Measurements from ENCODE around the gene CCDC157.

Gene CCDC157

DNA sequence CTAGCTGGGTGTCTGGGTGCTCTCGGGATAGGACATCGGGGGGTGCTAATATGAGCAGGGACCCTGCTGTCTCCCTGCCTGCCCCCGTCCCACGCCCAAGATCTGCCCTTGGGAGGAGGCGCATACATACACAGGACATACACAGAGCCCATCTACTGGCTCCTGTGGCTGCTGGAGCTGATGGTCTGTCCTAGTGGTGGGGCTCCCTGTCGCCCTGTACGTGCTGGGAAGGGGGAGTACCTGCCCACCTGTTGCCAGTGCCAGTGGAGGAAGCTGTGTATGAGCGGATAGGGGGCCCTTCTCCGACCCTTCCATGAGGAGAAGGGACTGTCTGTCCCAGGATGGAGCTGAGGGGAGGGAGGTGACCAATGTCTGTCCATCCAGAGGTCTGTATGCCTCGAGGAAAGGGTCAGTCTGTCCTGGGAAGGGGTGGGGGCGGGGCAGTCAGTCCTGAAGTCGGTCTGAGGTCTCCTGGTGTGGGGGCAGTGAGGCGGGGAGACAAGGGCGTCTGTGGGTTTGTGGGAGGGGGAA lies 31.0 kb upstream of the CCDC157 start:
- DNase-seq (ENCODE audit: low spot score), result no peak
- H3K4me1 ChIP-seq (ENCODE audit: insufficient read depth, poor library complexity, severe bottlenecking), result peaks cover 21% of the 10 kb centered on the region
- no peak for ATAC-seq (ENCODE audit: low read depth)

DNA sequence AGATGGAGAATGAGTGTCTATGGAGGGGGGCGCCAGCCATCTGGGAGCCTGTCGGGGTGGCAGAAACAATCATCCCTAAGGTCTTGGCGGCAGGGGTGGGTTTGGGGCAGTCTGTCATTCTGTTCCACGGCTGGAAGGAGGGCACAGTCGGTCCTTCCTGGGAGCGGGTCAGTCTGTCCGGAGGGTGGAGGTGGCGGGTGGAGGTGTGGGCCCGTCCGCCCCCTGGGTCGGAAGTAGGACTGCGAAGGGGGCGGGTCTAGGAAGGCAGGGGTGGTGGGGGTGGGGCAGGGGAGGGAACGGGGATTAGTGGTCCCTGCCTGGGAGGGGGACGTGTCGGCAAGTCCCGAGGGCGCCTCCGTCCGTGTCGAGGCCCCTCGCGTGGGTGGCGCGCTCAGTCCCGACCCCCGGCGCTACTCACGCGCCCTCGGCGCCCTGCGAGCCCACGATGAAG lies 30.5 kb upstream of the CCDC157 start:
- H3K9me3 ChIP-seq (ENCODE audit: severe bottlenecking), result no peaks in the 10 kb centered on the region
- no peaks in the 10 kb centered on the region for H3K27me3 ChIP-seq (ENCODE audit: insufficient read depth, poor library complexity, severe bottlenecking)
- peaks cover 21% of the 10 kb centered on the region for H3K4me1 ChIP-seq (ENCODE audit: insufficient read depth, poor library complexity, severe bottlenecking)
- H3K4me3 ChIP-seq (ENCODE audit: severe bottlenecking), result peak overlapping the region; percentile 98
- no peaks in the 10 kb centered on the region for H3K36me3 ChIP-seq (ENCODE audit: low read depth)
- no peak for TF ChIP-seq CTCF (IDR thresholded peaks at IDR 0.05; ENCODE audit: poor library complexity, severe bottlenecking)
- peak overlapping the region; percentile 53 for H3K27ac ChIP-seq (ENCODE audit: poor library complexity, severe bottlenecking)
- DNase-seq (ENCODE audit: low spot score) (no peak), ATAC-seq (ENCODE audit: low read depth) (peak; percentile 18; the same call in 1 of the 3 replicates)

More for the DNA sequence above, 31.0 kb upstream of the CCDC157 start:
- Histone ChIP-seq H3K4me3 (ENCODE audit: severe bottlenecking) (peak overlapping the region; percentile 98), H3K27me3 (ENCODE audit: insufficient read depth, poor library complexity, severe bottlenecking) (no peaks in the 10 kb centered on the region), H3K36me3 (ENCODE audit: low read depth) (no peaks in the 10 kb centered on the region), H3K9me3 (ENCODE audit: severe bottlenecking) (no peaks in the 10 kb centered on the region), H3K27ac (ENCODE audit: poor library complexity, severe bottlenecking) (peak overlapping the region; percentile 53)
- TF ChIP-seq CTCF (IDR thresholded peaks at IDR 0.05; ENCODE audit: poor library complexity, severe bottlenecking), result no peak

GRCh38 chr22:30326706-30327362 lies 30.0 kb upstream of the CCDC157 start, which contains the start of gene TBC1D10A:
Gene TBC1D10A (minus strand): TSS chr22:30326941. CDS start chr22:30326881, 60 bp downstream.
- Histone ChIP-seq H3K4me3 (ENCODE audit: severe bottlenecking) (peak within 1 kb of the TSS; percentile 98), H3K27ac (ENCODE audit: poor library complexity, severe bottlenecking) (peak within 1 kb of the TSS; percentile 53), H3K4me1 (ENCODE audit: insufficient read depth, poor library complexity, severe bottlenecking) (peaks cover 21% of the 10 kb centered on the region), H3K27me3 (ENCODE audit: insufficient read depth, poor library complexity, severe bottlenecking) (no peaks in the 10 kb centered on the region), H3K36me3 (ENCODE audit: low read depth) (peaks cover 3% of the 10 kb centered on the region), H3K9me3 (ENCODE audit: severe bottlenecking) (no peaks in the 10 kb centered on the region)
- TF ChIP-seq CTCF (IDR thresholded peaks at IDR 0.05; ENCODE audit: poor library complexity, severe bottlenecking), result no peak
- peak; percentile 82 for ATAC-seq (ENCODE audit: low read depth)
- peak; percentile 95 for DNase-seq (ENCODE audit: low spot score)

DNA sequence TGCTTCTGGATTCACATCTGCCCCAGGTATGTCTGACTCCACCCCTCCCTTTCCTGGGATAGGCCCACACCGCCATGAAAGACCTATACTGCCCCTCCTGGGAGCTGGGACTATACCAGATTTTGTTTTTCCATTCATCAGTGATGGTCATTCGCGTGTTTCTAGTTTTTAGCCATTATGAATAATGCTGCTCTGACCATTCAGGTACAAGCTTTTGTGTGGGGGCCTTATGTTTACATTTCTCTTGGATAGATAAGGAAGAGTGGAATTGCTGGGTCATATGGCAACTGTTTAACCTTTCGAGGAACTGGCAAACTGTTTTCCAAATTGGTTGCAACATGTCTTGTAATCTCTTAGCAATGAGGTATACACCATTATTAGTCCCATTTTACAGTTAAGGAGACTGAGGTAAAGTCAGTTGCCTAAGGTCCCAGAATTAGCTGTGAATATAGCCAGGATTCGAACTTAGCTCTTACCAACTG lies 28.9 kb upstream of the CCDC157 start:
- Histone ChIP-seq H3K27ac (ENCODE audit: poor library complexity, severe bottlenecking) (peak overlapping the region; percentile 53), H3K27me3 (ENCODE audit: insufficient read depth, poor library complexity, severe bottlenecking) (no peaks in the 10 kb centered on the region), H3K4me3 (ENCODE audit: severe bottlenecking) (no peak overlapping the region), H3K4me1 (ENCODE audit: insufficient read depth, poor library complexity, severe bottlenecking) (peaks cover 21% of the 10 kb centered on the region), H3K36me3 (ENCODE audit: low read depth) (peaks cover 13% of the 10 kb centered on the region), H3K9me3 (ENCODE audit: severe bottlenecking) (no peaks in the 10 kb centered on the region)
- ATAC-seq (ENCODE audit: low read depth), result peak; percentile 53; the same call in 2 of the 3 replicates
- peak; percentile 63 for TF ChIP-seq CTCF (IDR thresholded peaks at IDR 0.05; ENCODE audit: poor library complexity, severe bottlenecking)
- no peak for DNase-seq (ENCODE audit: low spot score)

All from RWPE2 (cell line).